GM21360 (cell line): ENCODE measurements around the gene UBR3.

Experiments
- ATAC-seq: cut with Tn5 transposase; IDR thresholded peaks from one replicate; pipeline ENCODE4 v1.9.1; 2021; ENCODE audit warnings: mild to moderate bottlenecking, moderate library complexity; ENCODE audit not compliant: unreplicated experiment

The UBR3 gene

DNA sequence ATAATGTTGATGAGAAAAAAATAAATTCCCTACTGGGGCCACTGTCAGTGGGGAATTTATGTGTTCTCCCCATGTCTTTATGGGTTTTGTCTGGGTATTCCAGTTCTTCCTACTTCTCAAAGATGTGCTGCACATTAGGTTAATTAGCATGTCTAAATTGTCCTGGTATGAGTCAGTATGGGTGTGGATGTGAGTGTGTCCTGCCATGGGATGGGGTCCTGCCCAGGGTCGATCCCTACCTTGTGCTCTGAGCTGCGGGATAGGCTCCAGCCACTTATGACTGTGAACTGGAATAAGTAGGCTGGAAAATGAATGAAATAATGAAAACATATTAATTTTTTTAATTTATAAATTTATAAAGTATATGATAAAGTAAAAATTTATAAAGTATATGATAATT lies 167.5 kb downstream of the UBR3 start:
- ATAC-seq, result no peak

- ATAC-seq, result no peak
Measured at GRCh38 chr2:169997140-169997887, 170.1 kb downstream of the UBR3 start.

DNA sequence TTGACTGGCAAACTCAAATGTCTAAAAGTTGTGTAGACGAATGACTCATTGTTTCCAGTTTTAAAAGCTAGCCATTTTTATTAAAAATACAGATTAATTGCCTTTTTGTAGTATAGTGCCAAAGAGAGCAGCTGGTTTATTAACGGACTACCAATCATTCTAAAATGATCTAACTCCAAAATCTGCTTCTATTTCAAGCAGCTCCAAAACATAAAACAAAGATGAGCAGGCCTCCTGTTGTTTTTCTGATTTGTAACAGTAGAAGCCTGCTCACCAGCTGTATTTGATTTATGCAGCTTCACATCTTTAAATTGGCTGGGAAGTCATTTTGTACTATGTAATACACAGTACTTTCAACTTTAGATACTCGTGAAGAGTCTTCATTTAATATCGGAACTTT lies 171.8 kb downstream of the UBR3 start:
- ATAC-seq, result no peak

DNA sequence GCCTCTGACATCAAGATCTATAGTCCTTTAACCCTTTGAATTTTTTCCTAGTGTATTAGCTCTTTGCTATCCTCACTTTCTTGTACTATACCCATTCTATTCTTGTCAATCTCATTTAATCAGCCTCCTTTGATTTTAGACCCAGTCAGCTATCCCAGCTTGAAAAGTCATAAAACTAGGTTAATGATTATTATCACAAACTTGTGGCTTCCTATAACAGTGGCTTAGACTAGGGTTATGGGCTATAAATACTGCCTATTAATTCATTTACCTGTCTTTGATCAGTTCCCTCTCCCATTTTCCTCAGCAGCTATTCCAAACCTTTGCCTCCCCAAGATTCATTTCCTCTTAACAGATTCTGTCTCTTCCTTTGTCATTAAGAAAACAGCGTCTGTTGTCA lies 174.8 kb downstream of the UBR3 start:
- no peak for ATAC-seq

GRCh38 chr2:170005702-170006101 lies 178.4 kb downstream of the UBR3 start:
- no peak for ATAC-seq

- ATAC-seq, result no peak
Measured at GRCh38 chr2:170006587-170007325, 179.5 kb downstream of the UBR3 start.

- no peak for ATAC-seq
Measured at GRCh38 chr2:170009209-170009608, 182.0 kb downstream of the UBR3 start.

- ATAC-seq, result no peak
Measured at GRCh38 chr2:170012773-170013172, 185.5 kb downstream of the UBR3 start.

DNA sequence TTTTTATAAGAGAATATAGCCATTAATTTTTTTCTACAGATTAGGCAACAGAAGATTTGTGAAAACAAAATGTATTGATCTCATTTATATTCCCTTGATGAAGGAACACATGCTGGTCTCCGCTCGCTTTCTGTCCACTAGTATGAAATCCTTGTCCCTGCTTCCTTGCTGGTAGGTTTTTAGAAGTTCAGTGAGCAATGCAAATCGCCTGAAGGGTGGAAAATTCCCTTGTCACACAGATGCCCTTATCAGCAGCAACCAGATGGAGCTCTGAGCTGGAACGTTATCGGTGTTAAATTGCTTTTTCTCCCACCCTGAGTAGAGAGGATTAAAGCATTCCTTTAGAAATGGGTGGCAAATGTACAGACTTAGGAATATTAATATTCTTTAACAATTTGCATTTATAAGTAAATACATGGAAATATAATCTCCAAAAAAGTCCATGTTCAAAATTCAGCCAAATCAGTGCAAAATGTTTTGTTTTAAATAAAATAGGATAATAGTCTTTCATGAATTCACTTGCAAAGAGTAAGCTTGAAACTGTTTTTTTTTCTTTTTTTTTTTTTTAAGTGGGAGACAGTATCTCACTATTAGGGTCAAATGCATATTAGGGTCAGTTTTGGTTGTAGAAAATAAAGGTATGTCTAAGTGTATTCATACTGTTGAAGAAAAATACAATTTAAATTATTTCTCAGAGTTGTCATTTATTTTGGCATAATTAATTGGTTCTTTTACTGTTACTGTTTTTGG lies 186.7 kb downstream of the UBR3 start:
- ATAC-seq, result no peak

GRCh38 chr2:170014769-170015168 lies 187.5 kb downstream of the UBR3 start:
- ATAC-seq, result no peak

- no peak for ATAC-seq
Measured at GRCh38 chr2:170017860-170018532, 190.7 kb downstream of the UBR3 start.

GRCh38 chr2:170019060-170019805 lies 192.0 kb downstream of the UBR3 start:
- ATAC-seq, result no peak

- ATAC-seq, result no peak
Measured at GRCh38 chr2:170020777-170021176, 193.5 kb downstream of the UBR3 start.

- ATAC-seq, result no peak
Measured at GRCh38 chr2:170022692-170023091, 195.4 kb downstream of the UBR3 start.

DNA sequence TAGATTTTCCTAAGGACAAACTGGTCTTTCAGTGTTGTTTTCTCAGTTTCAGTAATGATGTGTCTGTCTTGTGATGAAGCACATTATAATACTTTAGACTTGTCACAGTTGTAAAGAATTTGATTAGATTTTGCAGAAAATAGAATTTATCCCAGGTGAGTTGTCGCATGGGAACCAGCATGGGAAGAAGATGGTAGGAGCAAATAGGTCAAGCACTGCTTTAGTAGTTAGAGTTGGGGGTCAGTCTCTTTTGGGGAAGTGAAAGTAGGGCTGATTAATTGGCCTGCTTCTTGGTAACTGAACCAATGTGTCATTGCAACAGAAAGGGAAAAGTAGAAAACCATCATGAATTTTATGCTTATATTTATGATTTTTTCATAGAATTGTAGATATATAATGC lies 197.5 kb downstream of the UBR3 start:
- ATAC-seq, result peak; percentile 73

DNA sequence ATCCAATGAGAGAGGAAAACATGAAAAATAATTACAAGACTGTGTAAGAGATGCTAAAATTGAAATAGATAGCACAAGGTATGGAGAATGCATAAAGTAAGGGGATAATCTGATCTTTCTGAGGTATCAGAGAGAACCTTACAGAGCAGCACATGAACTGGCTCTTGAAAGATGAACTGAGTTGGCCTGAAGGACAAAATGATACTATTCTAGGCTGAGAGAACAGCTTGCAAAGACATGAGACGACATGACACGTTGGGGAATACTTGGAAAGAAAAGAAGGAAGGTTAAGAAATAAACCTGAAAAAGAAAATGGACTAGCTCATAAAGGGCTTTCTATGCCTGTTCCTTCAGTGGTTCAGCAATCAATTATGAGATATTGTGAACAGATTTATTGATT lies 198.0 kb downstream of the UBR3 start:
- ATAC-seq, result no peak

- no peak for ATAC-seq
Measured at GRCh38 chr2:170026361-170026760, 199.1 kb downstream of the UBR3 start.

DNA sequence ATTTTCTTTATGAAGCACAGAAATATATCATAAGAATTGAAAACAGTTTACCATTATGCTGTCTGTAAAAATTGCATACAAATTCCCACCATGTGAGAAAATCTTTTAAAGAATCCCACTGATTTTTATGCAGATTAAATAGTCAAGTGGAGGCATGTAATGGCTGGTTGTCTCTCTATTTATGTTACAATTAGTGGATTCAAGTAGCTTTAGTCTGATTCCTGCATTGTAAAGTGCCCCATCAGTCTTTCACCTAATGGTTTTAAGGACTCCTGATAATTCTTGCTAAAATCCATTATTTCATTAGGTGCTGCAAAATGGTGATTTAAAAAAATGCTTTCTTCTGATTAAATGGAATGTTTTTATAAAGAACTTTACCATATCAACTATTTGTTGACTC lies 202.3 kb downstream of the UBR3 start:
- no peak for ATAC-seq

DNA sequence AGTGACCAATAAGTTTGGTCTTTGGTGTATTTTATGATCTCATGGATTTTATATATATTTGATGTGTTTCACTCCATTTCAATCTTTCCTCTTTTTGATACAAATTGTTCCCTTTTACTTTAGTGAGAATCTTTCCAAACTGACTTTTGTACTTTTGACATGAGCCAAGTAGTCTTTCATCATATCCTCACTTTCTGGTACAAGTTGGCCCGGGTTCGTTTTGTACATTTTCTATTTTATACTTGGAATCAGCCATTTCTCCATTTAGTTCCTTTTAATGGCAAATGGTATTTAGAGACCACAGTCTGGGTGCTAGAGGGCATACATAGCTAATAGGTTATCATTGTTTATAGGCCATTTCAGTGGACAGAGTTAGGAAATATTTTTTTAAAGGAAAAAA lies 202.8 kb downstream of the UBR3 start:
- no peak for ATAC-seq

- no peak for ATAC-seq
Measured at GRCh38 chr2:170031288-170031687, 204.0 kb downstream of the UBR3 start.

DNA sequence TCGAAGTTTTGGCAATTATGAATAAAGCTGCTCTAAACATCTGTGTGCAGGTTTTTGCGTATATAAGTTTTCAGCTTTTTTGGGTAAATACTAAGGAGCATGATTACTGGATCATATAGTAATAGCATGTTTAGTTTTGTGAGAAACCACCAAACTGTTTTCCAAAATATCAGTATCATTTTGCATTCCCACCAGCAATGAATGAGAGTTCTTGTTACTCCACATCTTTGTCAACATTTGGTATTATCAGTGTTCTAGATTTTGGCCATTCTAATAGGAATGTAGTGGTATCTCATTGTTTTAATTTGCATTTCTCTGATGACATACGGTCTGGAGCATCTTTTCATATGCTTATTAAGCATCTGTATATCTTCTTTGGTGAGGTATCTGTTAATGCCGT lies 207.3 kb downstream of the UBR3 start:
- no peak for ATAC-seq
